SKM-1 (cell line): Measurements from ENCODE around the gene MYZAP.
"Not testable (repeated sequence)": the region's sequence is repeated elsewhere in the genome, so short reads cannot be mapped to it uniquely, and the experiment has no call there.

ENCODE experiments used
- DNase-seq: peaks from one replicate; lab custom pipeline; 2025; ENCODE audit not compliant: unreplicated experiment; lab: John Stamatoyannopoulos, UW

The MYZAP gene

DNA sequence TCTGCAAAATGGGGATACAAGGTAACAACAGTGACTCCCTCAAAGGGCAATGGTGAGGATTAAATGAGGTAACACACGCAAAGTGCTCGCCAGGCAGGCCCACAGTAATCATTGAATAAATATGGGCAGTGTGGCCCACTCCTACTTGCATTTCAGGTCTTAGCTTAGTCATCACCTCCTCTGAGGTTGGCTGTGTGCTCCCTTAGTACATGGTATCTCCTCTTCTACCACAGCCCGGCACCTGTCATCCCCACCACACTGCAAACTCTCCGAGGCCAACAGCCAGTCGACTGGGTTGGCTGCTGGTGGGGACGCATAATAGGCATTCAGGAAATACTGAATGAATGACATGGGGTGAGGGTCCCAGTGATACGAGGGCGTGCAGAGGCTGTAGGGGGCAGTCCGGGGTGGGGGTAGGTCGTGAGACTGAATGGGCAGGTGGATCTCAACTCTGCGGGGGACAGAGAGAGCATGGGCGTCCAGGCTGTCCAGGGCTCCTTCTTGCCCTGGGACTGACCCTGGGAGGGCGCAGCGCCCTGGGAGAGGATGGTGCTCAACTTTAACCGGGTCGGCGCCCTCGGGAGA lies 375 bp upstream of the MYZAP start:
- no peak for DNase-seq

DNA sequence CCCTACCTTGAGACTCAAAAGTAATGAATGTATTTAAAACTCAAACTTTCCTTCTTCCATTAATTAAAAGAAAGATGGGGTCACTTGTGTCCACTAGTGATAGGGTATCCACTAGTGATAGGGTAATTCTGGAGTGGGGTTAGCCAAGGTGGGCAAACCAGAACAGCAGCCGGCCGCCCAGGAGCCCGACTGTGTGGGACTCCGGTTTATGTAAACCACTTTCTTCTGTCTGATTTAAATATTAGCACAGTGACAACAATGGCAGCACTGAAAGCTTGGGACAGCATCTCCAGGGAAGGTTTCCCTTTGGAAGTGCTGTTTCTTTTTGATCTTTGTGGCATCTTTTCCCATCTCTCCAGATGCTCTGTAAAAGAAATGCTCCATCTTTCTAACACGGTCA lies 722 bp downstream of the MYZAP start:
- no peak for DNase-seq

DNA sequence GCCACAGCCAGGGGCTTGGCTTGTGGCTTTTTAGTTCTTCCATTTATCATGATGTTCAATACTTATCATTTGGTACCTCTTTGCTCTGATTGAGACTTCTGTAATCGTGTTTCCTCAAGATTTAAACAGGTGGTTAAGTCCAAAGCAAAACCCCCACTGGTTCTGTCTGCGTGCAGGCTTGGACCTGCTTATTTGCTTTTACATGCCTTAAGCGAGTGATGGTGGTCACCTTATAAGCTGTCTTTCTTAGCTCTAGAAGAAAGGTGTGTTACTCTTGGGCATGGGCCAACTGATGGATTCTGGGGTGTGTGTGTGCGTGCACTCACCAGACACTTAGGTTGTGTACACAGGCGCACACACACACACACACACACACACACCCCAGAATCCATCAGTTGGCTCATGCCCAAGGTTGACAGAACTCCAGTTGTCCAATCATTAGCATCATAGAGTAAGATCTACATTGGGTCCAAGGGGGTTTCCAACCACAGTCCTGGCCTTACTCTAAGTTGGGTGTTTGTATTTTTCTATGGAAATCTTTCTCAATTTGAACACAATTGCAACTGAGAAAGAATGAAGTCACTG lies 1.2 kb downstream of the MYZAP start:
- no peak for DNase-seq

DNA sequence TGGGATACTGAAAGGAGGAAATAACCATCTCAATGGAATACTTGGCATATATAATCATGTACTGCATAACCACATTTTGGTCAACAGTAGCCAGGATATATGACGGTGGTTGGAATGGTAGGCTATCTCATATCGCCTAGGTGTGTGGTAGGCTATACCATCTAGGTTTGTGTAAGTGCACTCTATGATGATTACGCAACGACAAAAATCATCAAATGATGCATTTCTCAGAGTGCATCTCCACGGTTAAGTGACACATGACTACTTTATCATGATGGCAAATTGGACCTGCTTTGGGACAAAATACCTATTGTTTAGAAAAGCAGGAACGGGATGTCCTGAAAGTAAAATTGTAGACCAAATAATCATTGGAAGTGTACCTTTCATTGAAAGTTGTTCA lies 2.8 kb downstream of the MYZAP start:
- no peak for DNase-seq

DNA sequence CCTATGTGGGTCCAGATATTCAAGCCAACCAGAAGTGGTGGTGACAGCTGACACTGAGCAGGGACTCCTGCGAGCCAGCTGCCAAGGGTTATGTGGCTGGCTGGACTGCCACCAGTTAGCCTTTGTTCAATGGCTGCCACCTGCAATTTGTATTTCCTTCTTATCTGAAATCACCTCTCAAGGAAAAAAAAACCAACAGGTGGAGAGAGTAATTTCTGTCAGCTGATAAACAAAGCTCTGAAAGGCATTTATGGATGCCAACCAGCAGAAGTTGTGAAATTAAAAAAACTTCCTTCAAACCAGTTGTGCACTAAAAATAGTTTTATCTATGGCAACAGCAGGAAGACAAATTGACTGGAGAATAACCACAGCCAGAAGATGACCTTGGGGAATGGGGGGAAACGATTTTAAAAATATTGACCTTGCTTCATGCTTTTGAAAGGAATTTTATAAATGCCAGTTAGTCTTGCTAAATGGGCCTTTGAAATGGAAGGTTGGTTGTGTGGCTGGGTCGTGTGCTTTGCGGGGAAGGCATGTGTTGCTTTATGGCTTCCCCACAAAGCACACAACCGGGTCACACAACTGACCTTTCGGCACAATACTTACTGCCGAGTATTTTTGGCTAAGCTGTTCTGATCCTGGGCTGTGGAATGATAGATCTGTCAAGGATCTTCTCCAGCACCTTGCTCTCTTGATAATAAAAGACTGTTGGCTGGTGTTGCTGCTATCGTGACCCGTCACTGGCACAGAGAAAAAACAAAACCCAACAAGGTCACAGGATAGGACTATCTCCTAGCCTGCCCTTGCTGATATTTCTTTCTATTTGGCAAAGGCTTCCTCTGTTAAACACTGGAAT lies 3.5 kb downstream of the MYZAP start:
- no peak for DNase-seq

DNA sequence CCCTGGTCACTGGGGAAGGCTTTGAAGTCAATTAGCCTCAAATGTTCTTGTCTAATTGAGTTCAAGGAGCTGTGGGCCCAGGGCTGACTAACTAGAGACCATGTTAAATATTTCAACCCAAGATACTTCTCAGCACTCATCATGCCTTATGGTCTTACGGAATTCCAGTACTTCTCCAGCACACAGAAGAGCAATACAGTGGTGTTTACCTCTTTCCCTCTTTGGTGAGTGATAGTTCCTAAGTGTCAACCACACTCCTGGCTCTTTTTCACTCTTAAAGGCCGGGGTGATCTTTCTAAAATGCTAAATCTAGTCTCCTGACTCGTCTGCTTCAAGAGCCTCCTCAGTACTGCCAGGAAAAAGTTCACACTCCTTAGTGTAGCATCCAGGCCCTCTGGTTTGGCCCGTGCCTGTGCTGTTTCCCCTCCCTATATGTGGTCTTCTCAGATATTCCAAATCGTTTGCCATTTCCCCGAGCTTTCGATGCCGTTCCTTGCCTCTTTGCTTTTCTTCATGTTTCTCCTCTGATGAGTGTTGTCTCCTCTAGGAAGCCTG lies 4.7 kb downstream of the MYZAP start:
- no peak for DNase-seq

DNA sequence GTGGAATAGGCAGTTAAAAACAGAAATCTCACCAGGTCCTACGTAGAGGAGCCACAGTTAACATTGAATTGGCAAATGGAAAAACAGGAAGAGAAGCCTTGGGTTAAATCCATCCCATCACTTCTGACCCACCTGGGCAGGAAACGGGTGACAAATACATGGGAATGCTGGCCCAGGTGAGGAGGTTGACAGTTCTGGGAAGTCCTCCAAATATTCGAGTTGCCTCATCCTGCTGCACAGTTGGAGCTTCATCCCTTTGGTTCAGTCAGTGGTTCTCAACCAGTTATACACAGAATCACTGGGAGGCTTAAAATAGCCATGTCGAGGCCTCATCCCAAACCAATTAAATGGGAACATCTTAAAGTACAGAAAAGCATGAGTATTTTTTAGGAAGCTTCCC lies 5.3 kb downstream of the MYZAP start:
- DNase-seq, result no peak

DNA sequence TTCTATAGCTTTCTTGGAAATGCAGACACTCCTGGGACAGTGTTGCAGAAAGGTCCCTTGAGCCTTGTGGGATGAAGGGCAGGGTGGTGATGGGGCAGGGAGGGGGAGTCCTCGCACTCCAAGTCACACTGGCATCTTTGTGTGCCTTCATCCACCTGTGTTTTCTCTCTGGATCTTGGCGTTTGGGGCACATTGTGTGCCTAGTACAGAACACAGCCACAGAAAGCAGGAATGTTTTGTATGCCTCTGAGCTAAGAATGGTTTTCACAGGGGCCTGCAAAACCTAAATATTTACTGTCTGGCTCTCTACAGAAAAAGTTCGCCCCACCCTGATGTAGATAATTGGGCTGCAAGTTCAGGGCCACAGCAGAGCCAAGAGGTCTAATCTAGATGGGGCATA lies 5.7 kb downstream of the MYZAP start:
- no peak for DNase-seq

DNA sequence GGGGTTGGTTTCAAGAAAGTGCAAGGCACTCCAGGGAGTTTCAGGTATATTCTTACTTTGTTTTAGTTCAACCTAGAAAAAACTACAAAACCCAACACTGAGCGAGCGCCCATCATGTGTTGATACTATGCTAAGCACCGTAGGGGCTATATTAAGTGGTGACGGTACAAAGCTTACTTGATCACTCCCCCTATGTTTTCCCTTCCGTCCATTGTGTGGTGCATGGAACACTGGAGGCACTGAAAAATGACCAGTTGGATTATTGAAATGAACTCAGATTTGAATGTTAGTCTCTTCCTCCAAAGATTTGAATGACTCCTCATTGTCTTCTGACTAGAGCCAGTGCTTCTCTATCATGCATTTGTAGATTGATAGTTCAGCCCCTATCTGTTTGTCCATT lies 6.6 kb downstream of the MYZAP start:
- DNase-seq, result no peak

DNA sequence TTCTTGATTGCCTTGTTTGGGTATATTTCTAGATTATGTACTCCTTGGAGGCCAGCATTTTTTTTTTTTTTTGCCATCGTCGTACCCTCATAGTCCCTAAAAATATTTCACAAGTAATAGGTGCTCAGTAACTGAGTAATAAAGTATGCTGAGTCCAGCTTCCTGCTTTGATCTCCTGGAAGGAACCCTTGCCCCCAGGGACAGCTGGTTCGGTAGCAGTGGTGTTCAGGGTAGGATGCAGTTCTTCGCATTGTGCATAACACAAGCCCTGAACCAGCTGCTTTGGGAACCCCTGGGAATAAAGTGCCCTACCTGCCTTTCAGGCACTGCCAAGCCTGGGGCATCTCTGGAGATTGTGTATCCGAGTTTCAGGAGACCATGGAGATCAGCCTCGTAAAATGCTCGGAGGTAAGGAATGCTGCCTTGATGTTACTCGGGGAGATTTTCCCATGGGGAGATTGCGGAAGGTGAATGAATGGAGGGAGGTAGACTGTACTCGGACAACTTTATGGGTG lies 7.6 kb downstream of the MYZAP start:
- no peak for DNase-seq

DNA sequence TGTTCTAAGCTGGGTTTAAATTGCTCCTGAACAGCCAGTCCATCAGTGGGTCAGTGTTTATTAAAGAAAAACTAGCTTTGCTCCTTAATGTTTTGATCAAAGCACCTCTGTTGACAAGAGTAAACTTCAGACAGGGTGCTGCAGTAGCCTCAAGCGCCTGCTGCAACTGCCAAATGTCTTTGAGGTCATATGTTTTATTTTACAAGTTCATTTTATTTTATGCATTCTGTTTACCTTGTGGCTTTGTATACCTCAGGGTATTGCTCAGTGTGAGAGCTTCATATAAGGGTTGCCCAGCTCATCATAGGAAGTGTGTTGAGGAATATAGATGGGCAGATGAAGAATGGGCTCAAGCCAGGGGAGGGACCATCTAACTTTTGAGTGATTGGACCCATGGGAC lies 8.5 kb downstream of the MYZAP start:
- no peak for DNase-seq

DNA sequence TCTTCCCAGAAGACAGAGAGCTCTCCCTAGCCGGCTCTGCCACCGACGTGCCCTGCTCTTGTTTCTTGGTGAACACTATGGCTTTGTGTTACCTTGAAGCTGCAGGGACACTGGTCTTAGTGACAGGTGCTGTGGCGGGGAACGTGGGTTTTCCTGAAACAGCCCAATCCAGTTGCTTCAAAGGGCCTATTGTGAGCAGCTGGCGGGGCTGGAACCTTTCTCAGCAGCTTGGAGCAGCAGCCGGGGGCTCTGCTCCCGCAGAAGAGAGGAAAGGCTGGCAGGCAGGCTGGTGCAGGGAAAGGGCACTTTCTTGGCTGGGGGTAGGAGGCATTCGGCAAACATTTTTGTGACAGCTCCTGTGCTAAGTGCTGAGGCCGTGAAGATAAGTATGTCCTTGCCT lies 12.8 kb downstream of the MYZAP start:
- no peak for DNase-seq

DNA sequence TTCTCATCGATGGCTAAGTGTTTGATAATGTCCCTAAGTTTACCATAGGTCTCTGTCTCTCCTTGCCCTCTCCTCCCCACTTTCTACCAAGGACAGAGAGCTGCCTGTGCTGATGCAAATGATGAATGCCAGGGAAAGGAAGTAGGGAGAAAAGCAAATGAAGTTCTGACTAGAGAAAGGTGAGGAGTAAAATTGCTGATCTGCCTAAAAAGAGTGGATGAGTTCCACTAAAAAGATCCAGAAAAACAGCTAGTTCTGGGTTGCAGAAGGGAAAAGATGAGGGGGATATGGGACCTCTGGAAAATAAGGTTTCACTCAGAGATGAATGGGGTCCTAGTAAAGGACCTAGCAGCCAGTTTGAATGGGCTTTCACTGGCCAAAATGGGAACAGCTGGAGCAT lies 13.8 kb downstream of the MYZAP start:
- no peak for DNase-seq

DNA sequence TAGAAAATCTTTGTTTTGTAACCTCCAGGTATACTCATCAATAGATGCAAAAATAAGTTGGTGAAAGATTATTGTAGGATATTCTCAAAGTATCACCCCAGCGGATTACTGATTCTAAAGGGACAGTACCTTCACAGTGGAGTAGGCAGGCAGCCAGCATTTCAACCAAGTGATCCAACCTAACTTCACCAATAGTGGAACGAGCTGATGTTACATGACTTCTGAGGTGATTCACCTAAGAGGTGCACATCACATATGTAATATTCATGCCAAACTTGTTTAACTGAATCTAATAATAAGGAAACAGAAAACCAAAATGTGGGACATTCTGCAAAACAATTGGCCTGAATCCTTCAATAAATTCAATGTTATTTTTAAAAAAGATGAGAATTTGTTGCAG lies 14.3 kb downstream of the MYZAP start:
- DNase-seq, result no peak

DNA sequence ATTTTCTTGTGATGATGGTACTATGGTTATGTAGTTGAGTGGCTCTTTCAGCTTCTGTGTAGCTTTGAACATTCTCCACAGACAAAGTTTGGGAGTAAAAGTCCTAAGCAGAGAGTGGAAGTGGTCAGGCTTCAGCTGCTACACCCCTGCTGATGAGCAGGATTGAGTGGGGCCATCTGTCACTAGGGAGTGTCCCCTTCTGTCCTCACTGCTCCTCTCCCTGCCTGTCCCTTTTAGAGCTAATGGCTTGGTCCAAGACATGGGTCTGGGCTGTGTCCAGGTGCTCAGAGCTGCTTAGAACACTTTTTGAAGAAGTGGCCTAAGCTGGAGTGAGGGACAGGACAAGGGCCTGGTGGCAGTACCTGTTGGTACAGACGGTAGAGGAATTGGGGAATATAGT lies 15.1 kb downstream of the MYZAP start:
- no peak for DNase-seq

DNA sequence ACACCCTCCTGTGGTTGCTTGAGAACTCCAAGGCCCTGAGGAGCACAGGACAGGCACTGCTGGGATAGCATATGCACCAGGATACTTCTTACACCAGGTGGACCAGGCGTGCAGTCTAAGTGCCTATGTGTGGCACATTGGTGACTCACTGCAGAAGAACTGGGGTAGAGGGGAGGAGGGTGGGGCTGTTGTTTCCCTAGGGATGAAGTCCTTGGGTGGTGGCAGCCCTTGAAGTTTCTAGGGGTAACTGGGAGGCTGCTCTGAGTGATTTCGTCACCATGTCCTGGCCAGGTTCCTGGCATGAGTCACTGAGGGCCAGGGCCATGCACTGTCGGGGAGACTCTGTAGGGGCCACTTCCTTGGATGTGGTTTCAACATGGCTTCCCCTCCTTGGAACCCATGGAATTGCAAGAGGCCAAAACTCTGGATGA lies 15.9 kb downstream of the MYZAP start:
- no peak for DNase-seq

DNA sequence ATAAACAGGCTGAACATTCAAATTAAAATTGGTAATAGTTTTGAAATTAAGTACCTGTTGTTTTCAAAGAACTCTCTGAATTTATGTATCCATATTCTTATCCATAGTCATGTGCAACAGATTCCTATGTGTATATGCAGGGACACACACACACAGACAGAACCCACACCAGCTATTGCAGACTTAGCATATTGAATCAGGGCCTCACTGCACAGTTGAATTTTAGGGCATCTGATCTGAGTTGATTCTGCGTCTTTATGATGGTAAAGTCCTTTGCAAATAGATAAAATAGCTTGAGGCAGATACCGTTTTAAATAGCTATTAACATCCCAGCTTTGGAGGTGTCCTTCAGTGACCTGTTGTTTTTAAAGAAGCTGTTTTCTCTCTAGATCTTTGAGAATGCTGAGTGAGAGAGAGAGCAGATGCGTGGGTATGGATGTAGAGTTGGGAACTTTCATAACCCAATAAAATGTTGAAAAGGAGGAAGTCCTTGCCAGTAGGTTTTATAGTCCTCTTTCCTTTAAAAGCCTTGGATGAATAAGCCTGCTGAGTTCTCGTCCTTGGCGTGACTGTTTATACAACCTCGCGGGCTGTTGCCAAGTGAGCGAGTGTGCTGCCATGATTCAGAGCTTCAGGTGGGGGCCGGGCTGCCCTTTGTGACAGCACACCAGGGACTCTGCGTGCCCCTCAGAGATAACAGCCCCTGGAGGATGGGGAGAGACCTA lies 18.3 kb downstream of the MYZAP start:
- no peak for DNase-seq

DNA sequence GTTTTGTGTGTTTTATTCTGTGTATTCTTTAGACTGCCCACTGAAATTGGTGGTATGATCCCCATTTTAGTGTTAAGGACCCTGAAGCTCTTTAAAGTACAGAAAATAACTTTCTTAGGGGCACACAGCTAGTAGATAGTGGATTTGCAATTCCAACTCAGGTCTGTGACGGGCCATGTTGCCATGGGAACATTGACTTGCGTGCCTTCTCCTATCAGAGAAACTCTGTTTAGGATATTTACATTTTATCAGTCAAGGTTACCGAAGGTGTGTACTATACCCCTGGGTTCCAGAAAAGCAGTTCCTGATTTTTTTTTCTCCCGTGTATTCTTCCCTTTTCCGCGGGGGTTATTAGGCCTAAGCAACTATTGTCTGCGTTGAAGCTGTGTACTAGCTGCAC lies 19.4 kb downstream of the MYZAP start:
- DNase-seq, result no peak

DNA sequence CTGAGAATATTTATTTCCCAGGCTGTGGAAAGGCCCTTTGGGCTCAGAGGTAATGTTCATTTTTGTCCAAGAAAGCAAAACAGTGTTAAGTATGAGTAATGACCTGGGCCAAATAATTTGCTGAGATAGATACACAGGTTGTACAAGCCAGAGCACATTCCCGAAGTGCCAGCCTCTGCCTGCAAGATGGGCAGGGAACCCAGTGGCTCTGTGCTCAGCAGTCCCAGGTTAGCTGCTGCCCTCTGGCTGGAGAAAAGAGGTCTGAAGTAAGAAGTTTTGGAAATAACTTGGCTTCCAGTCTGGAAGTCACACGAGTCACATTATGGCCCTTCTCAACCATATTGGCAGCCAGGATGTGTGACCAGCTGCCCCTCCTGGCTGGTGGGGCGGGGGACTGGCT lies 20.2 kb downstream of the MYZAP start:
- DNase-seq, result no peak

DNA sequence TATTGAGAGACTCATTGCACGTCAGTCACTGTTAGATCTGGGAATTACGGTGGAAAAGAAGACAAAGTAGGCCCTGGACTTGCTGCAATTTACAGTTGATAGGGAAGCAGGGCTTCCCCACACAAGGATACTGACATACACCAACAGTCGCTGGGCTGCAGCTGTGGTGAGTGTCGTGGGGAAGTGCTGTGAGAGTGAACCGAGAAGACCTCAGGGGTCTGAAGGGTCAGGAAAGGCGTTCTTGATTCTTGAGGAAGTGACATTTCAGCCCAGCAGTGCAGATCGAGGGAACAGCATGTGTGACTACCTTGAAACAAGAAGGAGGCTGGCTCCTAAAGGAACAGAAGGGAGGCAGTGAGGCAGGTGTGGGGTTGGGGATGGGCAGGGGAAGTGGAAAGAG lies 22.5 kb downstream of the MYZAP start:
- DNase-seq, result no peak

DNA sequence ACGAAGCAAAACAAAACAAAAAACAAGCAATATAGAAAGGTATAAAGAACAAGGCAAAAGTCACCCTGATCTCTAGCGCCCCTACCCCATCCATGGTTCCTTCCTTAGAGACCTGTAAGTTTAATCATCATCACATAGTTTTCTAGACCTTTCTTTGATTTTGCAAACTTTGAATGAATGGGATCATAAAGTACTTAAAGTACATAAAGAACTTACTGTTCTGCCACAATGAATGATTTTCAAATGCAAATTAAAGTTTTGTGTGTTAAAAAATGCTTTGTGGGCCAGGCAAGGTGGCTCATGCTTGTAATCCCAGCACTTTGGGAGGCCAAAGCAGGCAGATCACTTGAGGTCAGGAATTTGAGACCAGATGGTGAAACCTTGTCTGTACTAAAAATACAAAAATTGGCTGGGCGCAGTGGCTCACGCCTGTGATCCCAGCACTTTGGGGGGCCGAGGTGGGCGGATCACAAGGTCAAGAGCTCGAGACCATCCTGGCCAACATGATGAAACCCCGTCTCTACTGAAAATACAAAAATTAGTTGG lies 24.3 kb downstream of the MYZAP start:
- not testable (repeated sequence) for DNase-seq
